ENCODE measurements around the gene HLA-DRB5.
"Not testable (repeated sequence)": the region's sequence is repeated elsewhere in the genome, so short reads cannot be mapped to it uniquely, and the experiment has no call there.

Gene HLA-DRB5

GRCh38 chr6:32530431-32530793 lies 325 bp upstream of the HLA-DRB5 start:
- peak; percentile 52 for ATAC-seq
- peaks cover 23% of the 10 kb centered on the region for H3K4me1 Mint-ChIP-seq
- DNase-seq (ENCODE audit: low spot score in 2 of 2); H3K9me3 Mint-ChIP-seq; H3K36me3 Mint-ChIP-seq: not testable (repeated sequence)
- peak overlapping the region; percentile 81 for H3K27ac Mint-ChIP-seq
- peak overlapping the region; percentile 66 for H3K4me3 Mint-ChIP-seq

GRCh38 chr6:32522302-32523047 lies 7.6 kb downstream of the HLA-DRB5 start:
- DNase-seq (ENCODE audit: low spot score in 2 of 2) (no peak), ATAC-seq (peak; percentile 47)
- Mint-ChIP-seq H3K4me1 (peaks cover 27% of the 10 kb centered on the region), H3K36me3 (peaks cover 12% of the 10 kb centered on the region), H3K4me3 (peak overlapping the region; percentile 61), H3K9me3 (no peaks in the 10 kb centered on the region), H3K27ac (peak overlapping the region; percentile 36)

DNA sequence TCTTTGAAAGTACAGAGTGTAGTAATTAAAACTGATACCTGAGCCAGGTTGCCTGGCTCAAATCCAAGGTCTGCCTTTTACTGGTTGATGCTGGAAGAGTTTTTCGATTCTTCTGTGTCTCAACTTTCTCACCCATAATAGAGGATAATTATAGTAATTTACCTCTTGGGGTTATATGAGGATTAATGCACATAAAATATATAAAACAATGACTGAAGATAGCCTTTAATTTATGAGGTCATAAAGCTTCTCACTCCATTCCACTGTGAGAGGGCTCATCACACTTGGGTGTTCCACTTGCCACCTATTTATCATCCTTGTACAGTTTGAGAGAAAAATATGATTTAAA lies 10.2 kb downstream of the HLA-DRB5 start:
- Mint-ChIP-seq H3K4me3 (no peak overlapping the region), H3K27ac (no peak overlapping the region), H3K36me3 (peaks cover 28% of the 10 kb centered on the region), H3K9me3 (no peaks in the 10 kb centered on the region), H3K4me1 (peaks cover 15% of the 10 kb centered on the region)
- ATAC-seq (no peak), DNase-seq (ENCODE audit: low spot score in 2 of 2) (no peak)

DNA sequence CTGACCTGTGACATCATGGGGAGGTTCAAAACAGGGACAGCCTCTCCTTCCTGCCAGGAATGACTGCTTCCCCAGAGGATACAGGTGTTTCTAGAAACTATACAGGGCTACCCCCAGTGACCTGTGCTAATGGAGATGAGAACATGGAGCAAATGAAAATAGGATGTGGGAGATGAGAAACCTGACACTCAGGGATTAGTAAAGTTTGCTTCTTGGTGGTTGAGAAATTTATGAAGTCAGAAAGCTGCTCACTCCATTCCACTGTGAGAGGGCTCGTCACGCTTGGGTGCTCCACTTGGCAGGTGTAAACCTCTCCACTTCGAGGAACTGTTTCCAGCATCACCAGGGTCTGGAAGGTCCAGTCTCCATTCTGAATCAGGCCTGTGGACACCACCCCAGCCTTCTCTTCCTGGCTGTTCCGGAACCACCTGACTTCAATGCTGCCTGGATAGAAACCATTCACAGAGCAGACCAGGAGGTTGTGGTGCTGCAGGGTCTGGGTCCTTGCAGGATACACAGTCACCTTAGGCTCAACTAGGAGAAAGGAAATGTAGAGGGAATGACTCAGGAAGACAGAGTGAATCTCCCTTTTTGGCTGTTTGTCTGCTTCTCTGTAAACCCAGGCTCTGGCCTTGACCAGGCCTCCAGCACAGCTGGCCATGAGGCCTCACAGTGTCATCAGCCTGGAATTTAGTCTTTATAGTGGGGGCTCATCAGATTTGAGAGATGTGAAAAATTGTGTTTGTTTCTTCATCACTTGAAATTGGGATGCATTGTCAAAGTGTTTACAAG lies 10.8 kb downstream of the HLA-DRB5 start:
- Mint-ChIP-seq H3K27ac (no peak overlapping the region), H3K4me1 (peaks cover 15% of the 10 kb centered on the region), H3K9me3 (no peaks in the 10 kb centered on the region), H3K4me3 (no peak overlapping the region), H3K36me3 (peaks cover 28% of the 10 kb centered on the region)
- DNase-seq (ENCODE audit: low spot score in 2 of 2) (no peak), ATAC-seq (no peak)

- H3K9me3 Mint-ChIP-seq = no peaks in the 10 kb centered on the region
- H3K36me3 Mint-ChIP-seq = peaks cover 28% of the 10 kb centered on the region
- no peak overlapping the region for H3K27ac Mint-ChIP-seq
- H3K4me1 Mint-ChIP-seq = peaks cover 13% of the 10 kb centered on the region
- DNase-seq (ENCODE audit: low spot score in 2 of 2) (no peak), ATAC-seq (no peak)
- H3K4me3 Mint-ChIP-seq = no peak overlapping the region
Observed at GRCh38 chr6:32517654-32518445, 12.2 kb downstream of the HLA-DRB5 start.

DNA sequence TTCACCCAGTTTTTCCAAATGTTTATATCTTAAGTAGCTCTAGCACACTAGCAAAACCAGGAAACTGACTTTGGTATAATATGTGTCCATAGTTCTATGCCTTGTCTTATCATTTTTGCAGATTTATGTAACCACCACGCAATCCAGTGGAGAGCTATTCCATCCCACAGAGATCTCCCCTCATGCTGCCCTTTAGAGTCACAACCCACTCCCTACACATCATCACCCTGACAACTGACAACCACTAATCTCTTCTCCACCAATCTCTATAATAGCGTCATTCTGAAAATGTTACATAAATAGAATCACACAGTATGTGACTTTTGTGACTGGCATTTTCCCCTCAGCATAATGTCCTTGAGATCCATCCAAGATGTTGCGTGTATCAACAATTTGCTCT lies 29.1 kb downstream of the HLA-DRB5 start:
- DNase-seq (ENCODE audit: low spot score in 2 of 2) (no peak), ATAC-seq (no peak)
- H3K36me3 Mint-ChIP-seq = no peaks in the 10 kb centered on the region
- H3K27ac Mint-ChIP-seq = no peak overlapping the region
- no peaks in the 10 kb centered on the region for H3K4me1 Mint-ChIP-seq
- no peak overlapping the region for H3K4me3 Mint-ChIP-seq
- no peaks in the 10 kb centered on the region for H3K9me3 Mint-ChIP-seq

GRCh38 chr6:32492351-32492750 lies 37.7 kb downstream of the HLA-DRB5 start:
- H3K36me3 Mint-ChIP-seq = no peaks in the 10 kb centered on the region
- H3K4me3 Mint-ChIP-seq = no peak overlapping the region
- H3K27ac Mint-ChIP-seq = no peak overlapping the region
- DNase-seq (ENCODE audit: low spot score in 2 of 2) (no peak), ATAC-seq (no peak)
- no peaks in the 10 kb centered on the region for H3K9me3 Mint-ChIP-seq
- H3K4me1 Mint-ChIP-seq = no peaks in the 10 kb centered on the region

DNA sequence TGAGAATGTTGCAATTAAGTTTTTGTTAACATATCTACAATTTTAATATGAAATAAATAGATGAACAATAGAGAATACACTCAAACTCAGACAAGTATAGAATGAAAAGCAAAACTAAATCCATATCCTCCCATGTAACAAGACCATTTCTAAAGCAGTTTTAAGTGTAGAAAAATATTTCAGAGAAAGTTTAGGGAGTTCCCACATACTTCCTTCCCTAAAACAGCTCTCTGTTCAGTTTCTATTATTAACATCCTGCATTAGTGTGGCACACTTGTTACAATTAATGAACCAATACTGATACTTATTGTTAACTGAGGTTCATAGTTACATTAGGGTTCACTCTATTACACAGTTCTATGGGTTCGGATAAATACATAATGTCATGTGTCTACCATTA lies 38.4 kb downstream of the HLA-DRB5 start:
- Mint-ChIP-seq H3K27ac (no peak overlapping the region), H3K9me3 (no peaks in the 10 kb centered on the region), H3K4me1 (no peaks in the 10 kb centered on the region), H3K4me3 (no peak overlapping the region), H3K36me3 (no peaks in the 10 kb centered on the region)
- no peak for ATAC-seq
- DNase-seq (ENCODE audit: low spot score in 2 of 2) = no peak

DNA sequence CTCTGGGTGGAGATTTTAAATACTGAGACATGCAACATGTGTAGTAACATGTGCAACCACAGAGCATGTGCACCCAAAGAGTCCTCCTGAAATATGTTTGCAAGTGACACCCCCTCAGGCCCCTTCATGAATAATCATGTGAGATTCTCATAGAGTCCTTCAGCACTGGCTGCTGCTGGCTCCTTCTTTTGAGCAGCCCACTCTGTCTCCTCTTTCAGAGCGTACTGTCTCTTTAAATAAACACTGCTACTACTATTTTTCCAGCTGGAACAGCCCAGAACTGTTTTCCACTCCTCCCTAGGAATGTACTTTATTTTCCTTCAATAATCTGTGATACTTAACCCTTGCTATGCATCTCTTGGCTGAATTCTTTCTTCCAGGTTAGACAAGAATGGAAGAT lies 42.0 kb downstream of the HLA-DRB5 start:
- H3K4me1 Mint-ChIP-seq = no peaks in the 10 kb centered on the region
- H3K36me3 Mint-ChIP-seq = no peaks in the 10 kb centered on the region
- DNase-seq (ENCODE audit: low spot score in 2 of 2) = no peak
- H3K4me3 Mint-ChIP-seq = no peak overlapping the region
- no peak overlapping the region for H3K27ac Mint-ChIP-seq
- ATAC-seq = no peak
- no peaks in the 10 kb centered on the region for H3K9me3 Mint-ChIP-seq

- H3K36me3 Mint-ChIP-seq = no peaks in the 10 kb centered on the region
- no peaks in the 10 kb centered on the region for H3K4me1 Mint-ChIP-seq
- ATAC-seq (no peak), DNase-seq (ENCODE audit: low spot score in 2 of 2) (no peak)
- no peak overlapping the region for H3K4me3 Mint-ChIP-seq
- no peak overlapping the region for H3K27ac Mint-ChIP-seq
- H3K9me3 Mint-ChIP-seq = no peaks in the 10 kb centered on the region
Observed at GRCh38 chr6:32484614-32484998, 45.5 kb downstream of the HLA-DRB5 start.

GRCh38 chr6:32483968-32484613 lies 46.0 kb downstream of the HLA-DRB5 start:
- Mint-ChIP-seq H3K9me3 (no peaks in the 10 kb centered on the region), H3K36me3 (no peaks in the 10 kb centered on the region), H3K4me1 (no peaks in the 10 kb centered on the region), H3K4me3 (no peak overlapping the region), H3K27ac (no peak overlapping the region)
- ATAC-seq (no peak), DNase-seq (ENCODE audit: low spot score in 2 of 2) (no peak)

- no peak overlapping the region for H3K4me3 Mint-ChIP-seq
Observed at GRCh38 chr6:32475392-32476206, 54.5 kb downstream of the HLA-DRB5 start.

GRCh38 chr6:32473376-32474348 lies 56.4 kb downstream of the HLA-DRB5 start:
- H3K36me3 Mint-ChIP-seq, H3K4me3 Mint-ChIP-seq, H3K4me1 Mint-ChIP-seq, H3K9me3 Mint-ChIP-seq: not testable (repeated sequence)
- DNase-seq (ENCODE audit: low spot score in 2 of 2) = peak in 1 of 2 donors; percentile 62
- H3K27ac Mint-ChIP-seq = peak overlapping the region; percentile 79
- peak; percentile 93 for ATAC-seq

More at GRCh38 chr6:32475392-32476206, 54.5 kb downstream of the HLA-DRB5 start:
- Mint-ChIP-seq H3K27ac (no peak overlapping the region), H3K36me3 (no peaks in the 10 kb centered on the region), H3K4me1 (peaks cover 5% of the 10 kb centered on the region), H3K9me3 (no peaks in the 10 kb centered on the region)
- DNase-seq (ENCODE audit: low spot score in 2 of 2) (no peak), ATAC-seq (no peak)

Measured in stimulated activated effector memory CD8-positive, alpha-beta T cell treated with anti-CD3 and anti-CD28 coated beads, Interleukin-12 subunit alpha, Interleukin-12 subunit beta, amount 100 ng/mL, for 72 hours (primary cell).